Esophagus squamous epithelium (tissue), 4 donors: Measurements from ENCODE around the gene CACTIN.

Source experiments
- POLR2A ChIP-seq, 4 donors: fragments of 450-650 bp; IDR thresholded peaks; one replicate each; pipeline ENCODE4 v1.6.1; 2017; ENCODE audit warnings: antibody characterized with exemption in 4 of 4, mild to moderate bottlenecking in 4 of 4, moderate library complexity in 3 of 4
- TF ChIP-seq, protein P1 (sequence below), 6 experiments: fragments of 450-650 bp in 4 of 6; fragments of 200-600 bp in 2 of 6; sonication (generic) in 2 of 6; IDR thresholded peaks; one replicate each; pipeline ENCODE4 v1.5.1; 2016 to 2019; ENCODE audit warnings: antibody characterized with exemption in 6 of 6, mild to moderate bottlenecking in 4 of 6, moderate library complexity in 4 of 6

DNA sequence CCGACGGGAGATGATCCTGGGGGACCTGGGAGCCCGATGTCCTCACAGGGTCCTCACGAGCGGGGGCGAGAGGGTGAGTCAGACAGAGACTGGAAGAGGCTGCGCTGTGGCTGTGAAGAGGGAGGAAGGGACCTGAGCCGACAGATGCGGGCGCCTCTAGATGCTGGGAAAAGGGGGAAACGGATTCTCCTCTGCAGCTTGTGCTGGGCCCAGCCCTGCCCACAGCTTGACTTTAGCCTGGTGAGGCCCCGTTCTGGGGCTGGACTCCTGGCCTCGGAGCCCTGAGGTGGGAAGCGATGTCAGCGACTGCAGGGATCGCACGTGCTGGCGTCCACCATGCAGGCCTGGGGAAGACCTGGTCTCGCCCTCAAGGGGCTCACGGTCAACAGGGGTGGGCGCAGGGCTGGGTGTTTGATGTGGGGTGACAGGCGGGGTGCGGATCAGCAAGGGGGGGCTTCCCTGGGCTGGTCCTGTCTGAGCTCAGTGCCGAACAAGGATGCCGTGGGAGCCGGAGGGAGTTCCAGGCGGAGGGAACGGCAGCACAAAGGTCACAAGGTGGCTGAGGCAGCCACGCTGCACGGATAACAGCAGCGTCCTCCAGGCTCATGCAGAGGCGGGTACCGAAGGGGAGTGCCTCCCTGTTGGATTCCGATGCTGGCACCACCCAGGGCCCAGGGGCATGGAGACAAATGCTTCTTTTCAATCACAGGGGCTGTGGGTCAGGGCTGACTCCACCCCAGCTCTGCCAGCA, 41.9 kb upstream of the CACTIN start:
- TF ChIP-seq, protein P1, sequence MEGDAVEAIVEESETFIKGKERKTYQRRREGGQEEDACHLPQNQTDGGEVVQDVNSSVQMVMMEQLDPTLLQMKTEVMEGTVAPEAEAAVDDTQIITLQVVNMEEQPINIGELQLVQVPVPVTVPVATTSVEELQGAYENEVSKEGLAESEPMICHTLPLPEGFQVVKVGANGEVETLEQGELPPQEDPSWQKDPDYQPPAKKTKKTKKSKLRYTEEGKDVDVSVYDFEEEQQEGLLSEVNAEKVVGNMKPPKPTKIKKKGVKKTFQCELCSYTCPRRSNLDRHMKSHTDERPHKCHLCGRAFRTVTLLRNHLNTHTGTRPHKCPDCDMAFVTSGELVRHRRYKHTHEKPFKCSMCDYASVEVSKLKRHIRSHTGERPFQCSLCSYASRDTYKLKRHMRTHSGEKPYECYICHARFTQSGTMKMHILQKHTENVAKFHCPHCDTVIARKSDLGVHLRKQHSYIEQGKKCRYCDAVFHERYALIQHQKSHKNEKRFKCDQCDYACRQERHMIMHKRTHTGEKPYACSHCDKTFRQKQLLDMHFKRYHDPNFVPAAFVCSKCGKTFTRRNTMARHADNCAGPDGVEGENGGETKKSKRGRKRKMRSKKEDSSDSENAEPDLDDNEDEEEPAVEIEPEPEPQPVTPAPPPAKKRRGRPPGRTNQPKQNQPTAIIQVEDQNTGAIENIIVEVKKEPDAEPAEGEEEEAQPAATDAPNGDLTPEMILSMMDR (IDR thresholded peaks at IDR 0.05): no peak
- TF ChIP-seq POLR2A (IDR thresholded peaks at IDR 0.05): no peak
